GM21717 (cell line): ENCODE data around the gene PPP1R27.

Experiments
- ATAC-seq: cut with Tn5 transposase; IDR thresholded peaks from one replicate; pipeline ENCODE4 v1.9.1; 2021; ENCODE audit warnings: mild to moderate bottlenecking, moderate library complexity; ENCODE audit not compliant: unreplicated experiment

Gene PPP1R27

GRCh38 chr17:81834831-81835267, at the start of gene PPP1R27:
Gene PPP1R27, minus strand, starts transcription at chr17:81835050. Its CDS starts 97 bp downstream, at chr17:81834953.
- ATAC-seq = no peak

GRCh38 chr17:81884520-81884919, 49.7 kb upstream of the PPP1R27 start:
- no peak for ATAC-seq

- no peak for ATAC-seq
Measured at GRCh38 chr17:81879121-81879520, 44.3 kb upstream of the PPP1R27 start.

GRCh38 chr17:81878294-81878693, 43.4 kb upstream of the PPP1R27 start:
- ATAC-seq = no peak

GRCh38 chr17:81877569-81877968, 42.7 kb upstream of the PPP1R27 start:
- ATAC-seq = no peak

GRCh38 chr17:81871387-81872230, 36.8 kb upstream of the PPP1R27 start:
- ATAC-seq = peak; percentile 31

- ATAC-seq = peak; percentile 24
Measured at GRCh38 chr17:81870981-81871386, 36.1 kb upstream of the PPP1R27 start, which contains the start of gene ARHGDIA. Gene ARHGDIA, minus strand, starts transcription at chr17:81871337. Its CDS starts 1,407 bp downstream, at chr17:81869930.

- no peak for ATAC-seq
Measured at GRCh38 chr17:81870131-81870980, 35.5 kb upstream of the PPP1R27 start.

- ATAC-seq = no peak
Measured at GRCh38 chr17:81869221-81870130, 34.6 kb upstream of the PPP1R27 start.

- ATAC-seq = no peak
Measured at GRCh38 chr17:81868674-81869220, 33.9 kb upstream of the PPP1R27 start.

GRCh38 chr17:81867991-81868673, 33.3 kb upstream of the PPP1R27 start:
- no peak for ATAC-seq

GRCh38 chr17:81867170-81867990, 32.5 kb upstream of the PPP1R27 start:
- ATAC-seq = no peak

- no peak for ATAC-seq
Measured at GRCh38 chr17:81866440-81867169, 31.8 kb upstream of the PPP1R27 start.

GRCh38 chr17:81865733-81866439, 31.0 kb upstream of the PPP1R27 start:
- no peak for ATAC-seq

- no peak for ATAC-seq
Measured at GRCh38 chr17:81865358-81865732, 30.5 kb upstream of the PPP1R27 start.

GRCh38 chr17:81863833-81864768, 29.3 kb upstream of the PPP1R27 start:
- ATAC-seq = no peak
